NCI-H1436 (cell line): Measurements from ENCODE around the gene AZU1.
"Not testable (repeated sequence)": the region's sequence is repeated elsewhere in the genome, so short reads cannot be mapped to it uniquely, and the experiment has no call there.

ENCODE experiments used
- DNase-seq: peaks from one replicate; lab custom pipeline; 2025; lab: John Stamatoyannopoulos, UW

The AZU1 gene

GRCh38 chr19:810883-811489 is 16.7 kb upstream of the AZU1 start:
- no peak for DNase-seq

- no peak for DNase-seq
Observed at GRCh38 chr19:811506-812048, 16.1 kb upstream of the AZU1 start.

DNA sequence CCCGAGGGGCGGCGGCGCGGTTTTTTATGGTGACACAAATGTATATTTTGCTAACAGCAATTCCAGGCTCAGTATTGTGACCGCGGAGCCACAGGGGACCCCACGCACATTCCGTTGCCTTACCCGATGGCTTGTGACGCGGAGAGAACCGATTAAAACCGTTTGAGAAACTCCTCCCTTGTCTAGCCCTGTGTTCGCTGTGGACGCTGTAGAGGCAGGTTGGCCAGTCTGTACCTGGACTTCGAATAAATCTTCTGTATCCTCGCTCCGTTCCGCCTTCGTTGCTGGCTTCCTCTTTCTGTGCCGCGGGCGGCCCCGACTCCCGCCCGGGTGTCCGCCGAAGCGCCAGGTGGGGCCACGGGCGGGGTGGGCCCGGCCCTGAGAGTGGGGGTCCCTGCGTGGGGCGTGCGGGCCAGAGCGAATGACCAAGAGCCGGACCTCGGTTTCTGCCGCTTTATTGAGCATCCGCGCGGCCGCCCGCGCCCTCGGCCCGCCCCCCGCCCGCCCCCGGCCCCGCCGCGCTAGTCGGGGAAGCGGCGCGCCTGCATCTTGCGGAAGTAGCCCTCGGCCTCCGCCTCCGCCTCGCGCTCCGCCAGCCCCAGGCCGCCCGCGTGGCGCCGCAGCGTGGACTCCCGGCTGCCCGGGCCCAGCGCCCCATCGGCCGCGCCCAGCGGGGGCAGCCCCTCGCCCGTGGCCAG is 15.4 kb upstream of the AZU1 start:
- no peak for DNase-seq

DNA sequence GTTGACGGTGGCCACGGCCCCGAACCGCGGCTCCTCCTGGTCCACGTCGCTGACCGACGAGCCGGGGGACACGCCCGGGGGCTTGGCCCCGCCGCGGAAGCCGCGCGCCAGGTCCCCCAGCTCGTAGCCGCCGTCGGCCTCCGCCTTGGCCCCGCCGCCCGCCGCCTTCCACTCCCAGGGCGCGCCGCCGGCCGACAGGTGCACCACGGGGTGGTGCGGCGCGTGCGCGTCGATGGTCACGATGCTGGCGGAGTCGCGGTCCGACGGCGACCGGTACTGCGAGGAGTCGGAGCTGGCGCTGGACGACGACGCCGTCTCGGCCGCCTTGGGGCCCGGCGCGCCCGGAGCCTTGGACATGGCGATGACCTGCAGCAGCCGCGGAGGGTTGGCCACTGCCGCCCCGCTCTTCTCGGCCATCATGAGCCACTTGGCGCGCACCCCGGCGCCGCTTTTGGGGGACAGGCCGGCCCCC is 14.9 kb upstream of the AZU1 start:
- no peak for DNase-seq

DNA sequence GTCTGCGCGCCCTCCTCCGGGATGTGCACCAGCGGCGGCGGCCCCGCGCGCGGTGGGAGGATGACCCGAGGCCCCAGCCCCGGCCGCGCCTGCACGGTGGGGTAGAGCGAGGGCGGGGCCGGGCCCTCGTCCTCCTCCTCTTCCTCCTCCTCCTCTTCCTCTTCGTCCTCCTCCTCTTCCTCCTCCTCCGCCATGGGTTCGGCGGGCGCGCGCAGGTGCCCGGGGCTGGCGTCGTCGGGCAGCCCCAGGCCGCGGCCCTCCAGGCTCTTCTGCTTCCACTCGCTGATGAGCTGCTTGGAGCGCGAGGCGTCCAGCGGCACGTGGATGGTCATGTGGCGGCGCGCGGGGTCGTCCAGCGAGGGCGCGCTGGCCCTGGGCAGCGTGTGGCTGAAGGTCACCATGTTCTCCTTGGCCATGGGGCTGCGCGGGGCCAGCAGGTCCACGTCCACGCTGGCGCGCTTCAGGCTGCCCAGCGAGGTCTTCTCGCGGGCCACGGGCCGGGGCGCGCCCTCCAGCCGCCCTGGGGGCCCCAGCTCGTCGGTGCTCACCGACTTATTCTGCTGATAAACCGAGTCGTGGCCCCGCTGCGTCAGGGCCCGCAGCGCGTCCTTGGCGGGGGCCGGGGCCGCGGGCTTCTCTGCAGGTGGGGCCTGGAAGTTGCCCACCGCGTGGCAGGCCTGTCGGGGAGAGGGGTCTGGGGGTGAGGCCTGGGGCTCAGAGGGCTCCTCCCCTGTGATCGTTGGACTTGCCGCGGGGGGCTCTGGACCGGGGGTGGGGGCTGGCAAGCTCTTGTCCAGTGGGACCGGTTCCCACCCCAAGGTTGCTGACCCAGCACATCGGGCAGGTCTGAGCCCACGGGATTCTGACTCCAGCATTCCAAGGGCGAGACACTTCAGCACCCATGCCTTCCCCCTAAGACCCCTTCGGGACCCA is 14.2 kb upstream of the AZU1 start:
- no peak for DNase-seq

DNA sequence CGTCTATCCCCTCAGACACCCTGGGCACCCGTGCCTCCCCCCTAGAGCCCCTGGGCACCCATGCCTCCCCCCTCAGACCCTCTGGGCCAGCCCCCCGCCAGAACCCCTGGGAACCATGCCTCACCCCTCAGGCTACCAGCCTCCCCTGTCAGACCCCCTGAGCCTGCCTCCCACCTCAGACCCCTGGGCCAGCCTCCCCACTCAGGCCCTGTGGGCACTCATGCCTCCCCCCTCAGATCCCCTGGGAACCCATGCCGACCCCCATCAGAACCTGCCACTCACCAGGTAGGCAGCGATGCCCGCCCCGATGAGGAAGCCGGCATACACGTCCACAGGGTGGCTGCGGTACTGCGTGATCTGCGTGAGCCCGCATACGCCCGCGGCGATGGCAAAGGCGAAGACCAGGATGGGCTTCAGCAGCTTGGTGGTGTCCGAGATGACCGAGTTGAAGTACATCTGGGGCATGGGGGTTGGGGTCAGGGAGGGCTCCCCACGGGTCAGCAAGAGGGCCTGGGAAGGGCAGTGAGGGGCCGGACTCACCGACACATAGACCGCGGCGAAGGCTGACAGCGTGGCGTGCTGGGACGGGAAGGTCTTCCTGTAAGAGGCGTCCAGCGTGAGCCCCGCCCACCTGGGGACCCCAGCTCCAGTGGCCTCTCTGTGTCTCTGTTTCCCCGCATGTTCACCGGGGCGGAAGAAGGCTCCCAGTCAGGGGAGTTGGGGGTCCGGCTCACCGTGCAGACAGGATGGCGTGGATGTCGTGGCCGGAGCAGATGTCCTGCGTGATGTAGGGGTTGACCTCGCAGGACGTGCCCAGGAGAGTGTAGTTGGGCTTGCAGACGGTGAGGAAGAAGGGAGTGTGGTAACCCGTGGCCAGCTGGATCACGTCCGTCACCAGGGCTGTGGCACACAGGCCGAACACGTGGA is 13.2 kb upstream of the AZU1 start:
- DNase-seq: no peak

GRCh38 chr19:815079-815774 is 12.4 kb upstream of the AZU1 start:
- no peak for DNase-seq

DNA sequence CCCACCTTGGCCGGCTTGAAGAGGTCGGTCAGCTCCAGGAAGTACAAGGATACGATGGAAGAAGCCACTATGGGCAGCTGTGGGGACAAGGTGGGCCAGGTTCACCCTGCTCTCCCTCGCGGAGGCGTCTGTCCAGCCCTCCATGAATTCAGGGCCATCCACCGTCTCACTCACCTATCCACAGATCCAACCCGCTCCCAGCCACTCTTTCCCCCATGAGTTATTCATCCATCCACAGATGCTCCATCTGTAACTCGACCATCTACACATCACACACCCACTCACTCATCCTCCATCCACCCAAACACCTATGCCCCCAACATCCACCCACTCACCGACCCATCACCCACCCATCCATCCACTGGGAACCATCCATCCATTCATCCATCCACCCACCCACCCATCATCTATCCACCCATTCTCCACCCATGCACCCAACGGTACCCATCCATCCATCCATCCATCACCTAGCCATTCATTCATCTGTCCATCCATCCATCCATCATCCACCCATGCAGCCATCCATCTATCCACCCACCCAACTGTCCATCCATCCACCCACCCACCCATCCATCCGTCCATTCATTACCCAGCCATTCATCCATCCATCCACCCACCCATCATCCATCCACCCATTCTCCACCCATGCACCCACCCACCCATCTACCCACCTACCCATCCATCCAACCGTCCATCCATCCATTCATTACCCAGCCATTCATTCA is 11.7 kb upstream of the AZU1 start:
- no peak for DNase-seq

DNA sequence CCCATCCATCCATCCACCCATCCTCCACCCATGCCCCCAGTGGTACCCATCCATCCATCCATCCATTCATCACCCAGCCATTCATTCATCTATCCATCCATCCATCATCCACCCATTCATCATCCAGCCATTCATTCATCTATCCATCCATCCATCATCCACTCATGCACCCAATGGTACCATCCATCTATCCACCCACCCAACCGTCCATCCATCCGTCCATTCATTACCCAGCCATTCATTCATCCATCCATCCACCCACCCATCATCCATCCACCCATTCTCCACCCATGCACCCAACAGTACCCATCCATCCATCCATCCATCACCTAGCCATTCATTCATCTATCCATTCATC is 11.2 kb upstream of the AZU1 start:
- DNase-seq: no peak

DNA sequence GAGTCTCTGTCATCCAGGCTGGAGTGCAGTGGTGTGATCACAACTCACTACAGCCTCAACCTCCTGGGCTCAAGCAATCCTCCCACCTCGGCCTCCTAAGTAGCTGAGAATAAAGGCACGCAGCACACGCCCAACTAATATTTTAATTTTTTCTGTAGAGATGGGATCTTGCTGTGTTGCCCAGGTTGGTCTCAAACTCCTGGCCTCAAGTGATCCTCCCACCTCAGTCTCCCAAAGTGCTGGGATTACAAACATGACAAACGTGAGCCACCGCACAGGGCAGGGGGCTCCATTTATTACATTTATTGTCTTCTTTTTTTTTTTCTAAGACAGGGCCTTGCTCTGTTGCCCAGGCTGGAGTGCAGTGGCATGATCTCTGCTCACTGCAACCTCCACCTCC is 7.4 kb upstream of the AZU1 start:
- DNase-seq: not testable (repeated sequence)

- DNase-seq: no peak
Observed at GRCh38 chr19:821231-821824, 6.3 kb upstream of the AZU1 start.

DNA sequence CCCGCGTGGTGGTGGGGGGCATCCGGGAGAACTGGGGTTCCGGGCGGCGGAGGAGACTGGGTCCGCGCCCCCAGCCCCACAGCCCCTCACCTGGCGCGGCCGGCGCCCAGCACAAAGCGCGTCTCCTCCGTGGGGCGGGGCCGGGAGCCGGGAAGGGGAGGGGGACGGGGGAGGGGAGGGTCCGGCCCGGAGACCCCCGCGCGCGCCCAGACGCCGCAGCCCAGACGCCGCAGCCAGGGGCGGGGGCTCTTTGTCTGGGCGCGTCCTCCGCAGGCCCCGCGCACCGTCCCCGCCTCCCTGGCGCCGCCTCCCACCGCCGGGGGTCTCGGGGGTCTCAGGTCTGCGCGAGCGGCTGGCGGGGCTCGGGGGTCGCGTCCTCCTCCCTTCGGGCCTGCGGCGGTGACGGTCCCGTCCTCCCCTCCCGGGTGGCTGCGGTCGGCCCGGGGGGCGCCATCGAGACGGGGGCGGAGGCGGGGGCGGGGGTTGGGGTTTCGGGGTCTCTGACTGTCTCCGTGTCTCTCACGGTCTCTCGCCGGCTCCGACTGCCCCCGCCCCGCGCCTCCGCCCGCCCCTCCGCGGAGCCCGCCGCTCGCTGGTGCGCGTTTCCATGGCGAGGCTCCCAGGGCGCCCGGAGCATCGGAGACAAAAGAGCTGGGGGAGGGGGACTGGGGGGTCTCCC is 5.7 kb upstream of the AZU1 start, which contains the start of gene PLPPR3:
Gene PLPPR3 (minus strand): TSS at position 131 of the 679 bp plus-strand sequence. CDS start 396 bp downstream, outside the sequence.
- no peak for DNase-seq

DNA sequence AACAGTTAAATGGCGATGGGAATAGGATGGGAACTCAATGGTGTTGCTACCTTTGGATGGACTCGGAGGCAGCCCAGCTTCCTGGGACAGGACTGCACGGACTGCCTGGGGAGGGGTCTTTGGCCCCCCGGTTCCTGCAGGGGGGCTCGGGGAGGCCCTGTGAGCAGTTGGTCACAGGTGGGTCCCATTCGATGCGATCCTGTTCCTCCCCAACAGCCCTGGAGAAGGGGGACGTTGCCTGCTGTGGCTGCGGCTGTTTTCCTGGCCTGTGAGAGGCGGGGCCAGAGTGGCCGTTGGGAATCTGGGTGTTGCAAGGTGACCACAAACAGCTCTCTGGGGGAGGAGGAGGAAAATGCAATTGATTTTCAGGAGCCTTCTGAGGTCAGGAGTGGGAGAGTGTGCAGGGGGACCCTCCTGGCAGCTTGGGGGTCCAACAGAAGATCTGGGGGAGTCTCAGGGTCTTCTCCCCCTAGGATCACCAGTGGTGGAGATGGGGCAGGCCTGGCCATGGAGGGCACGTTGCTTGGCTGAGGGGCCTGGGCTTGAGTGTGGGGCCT is 4.0 kb upstream of the AZU1 start:
- DNase-seq: no peak

GRCh38 chr19:824885-825284 is 2.8 kb upstream of the AZU1 start:
- DNase-seq: no peak

- no peak for DNase-seq
Observed at GRCh38 chr19:825897-826644, 1.6 kb upstream of the AZU1 start.

DNA sequence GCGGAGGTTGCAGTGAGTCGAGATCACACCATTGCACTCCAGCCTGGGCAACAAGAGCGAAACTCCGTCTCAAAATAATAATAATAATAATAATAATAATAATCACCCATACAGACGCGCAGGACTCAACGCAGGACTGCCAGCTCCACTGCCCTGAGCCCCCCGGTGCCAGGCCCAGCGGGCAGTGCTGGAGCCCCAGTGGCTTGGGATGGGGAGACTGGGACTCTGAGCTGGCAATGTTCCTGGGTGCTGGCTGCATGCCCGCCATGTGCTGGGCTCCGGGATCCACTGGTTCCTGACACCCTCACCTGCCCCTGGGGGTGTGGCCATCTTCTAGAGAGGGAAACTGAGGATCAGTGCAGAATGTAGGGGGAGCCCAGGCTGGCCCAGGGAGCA is 325 bp upstream of the AZU1 start:
- DNase-seq: no peak

GRCh38 chr19:829129-829758 is 1.6 kb downstream of the AZU1 start:
- no peak for DNase-seq
